Measurements from ENCODE around the gene IQSEC1.

Gene IQSEC1

GRCh38 chr3:13046569-13047274 is 26.5 kb downstream of the IQSEC1 start:
- no peak for DNase-seq

- DNase-seq: no peak
These were observed 27.2 kb downstream of the IQSEC1 start for GRCh38 chr3:13045904-13046568.

- DNase-seq: no peak
These were observed 27.9 kb downstream of the IQSEC1 start for GRCh38 chr3:13045241-13045903.

- DNase-seq: no peak
These were observed 28.6 kb downstream of the IQSEC1 start for GRCh38 chr3:13044496-13045240.

GRCh38 chr3:13043656-13044055 is 29.6 kb downstream of the IQSEC1 start:
- no peak for DNase-seq

GRCh38 chr3:13042715-13043271 is 30.4 kb downstream of the IQSEC1 start:
- no peak for DNase-seq

- no peak for DNase-seq
These were observed 31.0 kb downstream of the IQSEC1 start for GRCh38 chr3:13042127-13042701.

- no peak for DNase-seq
These were observed 32.0 kb downstream of the IQSEC1 start for GRCh38 chr3:13041113-13041776.

GRCh38 chr3:13040361-13041074 is 32.7 kb downstream of the IQSEC1 start:
- no peak for DNase-seq

GRCh38 chr3:13039213-13039896 is 33.9 kb downstream of the IQSEC1 start:
- DNase-seq: no peak

GRCh38 chr3:13037458-13038117 is 35.6 kb downstream of the IQSEC1 start:
- DNase-seq: no peak

- no peak for DNase-seq
These were observed 38.4 kb downstream of the IQSEC1 start for GRCh38 chr3:13034861-13035260.

GRCh38 chr3:13034109-13034800 is 39.0 kb downstream of the IQSEC1 start:
- no peak for DNase-seq

- no peak for DNase-seq
These were observed 41.0 kb downstream of the IQSEC1 start for GRCh38 chr3:13032206-13032605.

GRCh38 chr3:13031621-13032020 is 41.6 kb downstream of the IQSEC1 start:
- DNase-seq: no peak

GRCh38 chr3:13030684-13031083 is 42.5 kb downstream of the IQSEC1 start:
- no peak for DNase-seq

GRCh38 chr3:13028010-13028821 is 45.0 kb downstream of the IQSEC1 start:
- DNase-seq: no peak

GRCh38 chr3:13027154-13027553 is 46.1 kb downstream of the IQSEC1 start:
- DNase-seq: no peak

- no peak for DNase-seq
These were observed 46.7 kb downstream of the IQSEC1 start for GRCh38 chr3:13026534-13026933.
